Erythroblast (primary cell): ENCODE results near the gene CFAP77.

ENCODE experiments used
- DNase-seq, 2 experiments: peaks; one replicate each; lab custom pipeline; 2025; lab: John Stamatoyannopoulos, UW
- GATA1 ChIP-seq: IDR thresholded peaks from 2 replicates; pipeline ENCODE4 v1.6.1; 2011; ENCODE audit warnings: low read depth, mild to moderate bottlenecking, control low read depth, low read length, moderate library complexity
- POLR2A ChIP-seq: IDR thresholded peaks from 2 replicates; pipeline ENCODE4 v1.6.1; 2011; ENCODE audit warnings: mild to moderate bottlenecking, low read length

CFAP77 gene

DNA sequence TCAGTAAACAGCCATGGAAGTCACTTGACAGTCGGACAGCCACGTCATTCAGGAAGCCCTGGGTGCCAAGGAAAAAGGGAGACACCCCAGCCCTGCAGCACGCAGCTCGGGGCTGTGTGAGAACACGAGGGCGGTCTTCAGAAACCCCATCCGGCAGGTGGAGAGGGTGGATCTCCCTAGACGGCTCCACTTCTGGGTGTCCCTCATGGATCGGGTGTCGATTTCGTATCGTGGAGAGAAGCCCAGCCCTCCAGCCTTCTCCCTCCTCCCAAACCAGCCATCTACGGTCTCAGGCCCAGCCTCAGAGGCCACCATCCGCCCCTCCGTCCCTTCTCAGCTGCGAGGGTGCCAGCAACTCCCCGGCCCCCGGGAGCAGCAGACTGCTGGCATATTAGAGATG lies 106.9 kb downstream of the CFAP77 start:
- no peak for TF ChIP-seq POLR2A
- TF ChIP-seq GATA1: no peak
- no peak for DNase-seq

DNA sequence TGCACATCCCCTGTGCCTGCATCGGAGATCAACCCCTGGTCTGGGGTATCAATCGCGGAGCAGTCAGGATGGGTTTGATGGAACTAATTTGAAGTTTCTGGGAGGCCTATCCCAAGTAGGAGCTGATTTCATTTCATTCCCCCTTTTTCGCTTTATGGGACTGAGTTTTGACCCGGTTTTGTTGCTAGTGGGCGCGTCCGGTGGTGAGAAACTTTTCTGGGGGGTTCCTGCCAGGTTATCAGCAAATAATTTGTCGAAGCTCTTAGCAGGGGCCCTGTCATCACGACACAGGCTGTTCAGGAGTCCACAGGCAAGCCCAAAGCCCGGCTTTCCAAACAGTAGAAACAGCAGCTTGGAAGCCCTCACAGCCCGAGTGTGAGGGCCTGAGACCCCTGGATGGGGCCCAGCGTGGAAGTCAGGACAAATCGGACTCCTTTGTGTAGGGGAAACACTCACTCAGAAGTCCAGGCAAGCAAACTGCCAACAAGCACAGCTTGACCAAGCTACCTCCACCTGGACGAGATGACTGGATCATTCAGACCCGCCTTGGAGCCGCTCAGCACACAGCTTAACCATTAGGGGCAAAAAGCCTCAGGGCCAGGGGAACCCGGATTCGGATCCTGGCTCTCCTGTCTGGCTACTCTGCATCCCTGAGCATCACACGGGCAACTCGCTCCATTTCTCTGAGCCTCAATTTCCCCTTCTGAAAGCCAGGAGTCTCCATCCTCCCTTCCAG lies 108.0 kb downstream of the CFAP77 start:
- TF ChIP-seq GATA1 (no peak), POLR2A (no peak)
- no peak for DNase-seq

DNA sequence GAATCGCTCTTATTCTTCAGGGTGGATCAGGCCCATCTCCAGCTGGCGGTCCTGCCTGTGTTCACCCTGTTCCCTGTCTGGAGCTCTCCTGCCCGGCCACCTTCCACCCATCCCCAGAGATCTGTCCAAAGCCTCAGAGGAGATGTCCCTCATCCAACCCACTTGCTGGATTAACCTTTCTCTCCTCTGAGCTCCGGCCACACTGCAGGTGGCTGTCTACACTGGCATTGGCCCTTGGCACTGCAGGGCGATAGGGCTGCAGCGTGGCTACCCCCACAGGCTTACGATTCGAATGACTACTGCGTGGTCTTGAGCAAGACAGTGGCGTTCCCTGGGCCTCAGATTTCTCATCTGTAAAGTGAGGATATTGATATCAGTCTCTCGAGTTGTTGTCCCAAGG lies 108.6 kb downstream of the CFAP77 start:
- TF ChIP-seq POLR2A: no peak
- no peak for TF ChIP-seq GATA1
- DNase-seq: no peak

DNA sequence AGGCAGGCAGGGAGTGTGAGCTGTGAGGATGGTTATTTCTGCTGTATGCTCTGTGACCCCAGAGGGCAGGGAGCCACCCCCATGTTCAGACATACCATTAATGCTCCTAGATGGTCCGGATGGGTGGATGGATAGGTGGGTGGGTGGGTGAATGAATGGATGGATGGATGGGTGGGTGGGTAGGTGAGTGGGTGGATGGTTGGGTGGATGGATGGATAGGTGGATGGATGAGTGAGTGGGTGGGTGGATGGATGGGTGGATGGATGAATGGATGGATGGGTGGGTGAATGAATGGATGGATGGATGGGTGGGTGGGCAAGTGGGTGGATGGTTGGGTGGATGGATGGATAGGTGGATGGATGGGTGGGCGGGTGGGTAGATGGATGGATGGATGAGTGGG lies 109.0 kb downstream of the CFAP77 start:
- TF ChIP-seq POLR2A: no peak
- TF ChIP-seq GATA1: no peak
- DNase-seq: no peak

DNA sequence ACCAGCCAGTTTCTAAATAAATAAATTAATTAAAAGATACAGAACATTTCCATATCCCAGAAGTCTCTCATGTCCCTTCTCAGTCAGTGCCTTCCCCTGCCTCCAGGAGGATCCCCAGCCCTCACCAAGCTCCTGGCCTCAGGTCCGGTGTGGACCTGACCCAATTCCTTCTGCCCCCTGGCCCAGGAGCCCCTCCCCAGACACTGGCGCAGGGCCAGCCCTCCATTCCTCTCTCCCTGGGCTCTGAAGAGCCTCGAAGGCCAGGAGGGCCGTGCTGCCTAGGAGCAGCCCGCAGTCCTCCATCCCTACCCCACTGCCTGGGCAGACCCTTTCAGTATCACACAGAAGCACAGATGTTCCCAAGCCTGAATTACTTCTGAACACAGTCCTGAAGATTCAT lies 110.6 kb downstream of the CFAP77 start:
- DNase-seq: no peak
- TF ChIP-seq POLR2A (no peak), GATA1 (no peak)

DNA sequence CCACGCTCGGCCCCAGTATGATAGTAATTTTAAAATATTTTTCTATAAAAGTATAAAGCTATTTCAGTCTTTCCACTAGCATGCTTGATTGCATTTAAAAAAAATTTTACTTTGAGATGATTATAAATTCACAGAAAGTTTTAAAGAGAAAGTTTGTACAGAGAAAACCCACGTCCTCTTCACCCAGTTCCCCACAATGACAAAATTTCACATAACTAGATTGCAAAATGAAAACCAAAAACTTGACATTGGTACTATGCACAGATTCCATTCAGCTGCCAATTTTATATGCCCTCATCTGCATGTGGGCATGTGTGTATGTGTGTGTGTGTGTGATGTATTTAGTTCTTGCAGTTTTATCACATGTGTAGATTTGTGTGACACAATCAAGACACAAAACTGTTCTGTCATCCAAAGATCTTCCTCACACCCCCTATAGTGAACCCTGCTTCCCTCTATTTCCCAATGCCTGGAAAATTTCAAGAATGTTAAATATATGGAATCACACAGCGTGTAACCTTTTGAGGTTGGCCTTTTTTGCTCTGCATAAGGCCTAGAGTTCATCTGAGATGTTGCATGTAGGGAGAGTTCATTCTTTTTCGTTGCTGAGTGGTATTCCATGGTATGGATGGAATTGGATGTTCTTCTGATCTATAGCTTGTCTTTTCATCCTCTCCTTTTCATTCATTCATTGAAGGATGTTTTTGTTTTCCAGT lies 115.5 kb downstream of the CFAP77 start:
- no peak for DNase-seq
- TF ChIP-seq GATA1 (no peak), POLR2A (no peak)

DNA sequence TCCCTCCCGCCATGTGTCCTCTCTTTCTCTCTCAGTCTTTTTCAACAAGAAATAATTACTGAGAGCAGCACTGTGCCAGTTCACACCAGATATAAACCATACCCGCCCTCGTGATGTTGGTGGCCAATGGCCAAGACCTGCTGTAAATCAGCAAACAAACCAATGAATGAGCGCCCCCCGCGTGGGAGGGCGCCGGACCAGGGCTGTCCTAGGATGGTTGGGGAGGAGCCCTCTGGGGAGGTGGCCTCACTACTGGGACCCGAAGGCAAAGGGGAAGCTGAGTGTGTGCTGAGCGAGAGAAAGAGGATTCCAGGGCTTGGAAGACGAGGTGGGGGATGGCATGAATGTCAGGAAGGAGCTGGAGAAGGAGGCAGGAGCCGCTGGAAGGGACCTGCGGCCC lies 121.2 kb downstream of the CFAP77 start:
- no peak for TF ChIP-seq POLR2A
- no peak for TF ChIP-seq GATA1
- no peak for DNase-seq

DNA sequence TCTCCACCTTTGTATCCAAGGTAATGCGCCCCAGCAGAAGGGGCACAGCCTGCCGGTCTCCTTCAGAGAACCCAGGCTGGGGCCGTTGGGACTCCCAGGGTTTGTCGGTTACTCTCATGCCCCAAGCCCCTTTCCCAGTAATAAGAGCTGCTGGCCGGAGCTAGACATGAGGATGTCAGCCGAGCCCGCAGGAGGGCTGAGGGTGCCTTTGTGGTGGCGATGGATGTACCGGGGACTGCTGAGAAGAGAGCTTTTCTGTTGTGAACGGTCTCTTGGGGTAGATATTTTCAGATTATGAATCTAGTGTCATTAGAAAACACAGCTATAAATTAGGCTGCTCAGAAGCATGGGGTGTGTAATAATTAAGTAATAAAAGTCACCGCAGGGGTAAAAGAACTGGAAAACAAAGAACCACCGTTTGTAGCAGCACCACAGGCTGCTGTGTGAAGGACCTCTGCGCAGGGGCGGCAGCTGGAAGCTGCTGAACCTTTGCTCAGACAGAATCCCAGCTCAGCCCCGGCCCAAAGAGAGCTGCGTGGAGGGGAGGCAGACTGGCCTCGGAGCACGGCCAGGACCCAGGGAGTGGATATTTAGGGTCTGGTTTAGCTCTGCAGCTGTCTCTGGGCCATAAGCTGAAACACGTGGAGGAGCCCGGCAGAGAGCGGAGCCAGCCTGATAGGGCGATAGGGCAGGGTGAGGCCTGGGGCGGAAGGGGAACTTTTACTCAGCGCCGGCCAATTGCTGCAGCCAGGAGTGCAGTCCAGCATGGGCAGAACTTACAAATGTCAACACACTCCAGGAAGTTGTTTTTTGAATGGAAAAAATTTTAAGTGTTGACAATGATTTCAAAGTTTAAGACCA lies 121.9 kb downstream of the CFAP77 start:
- TF ChIP-seq POLR2A: no peak

DNA sequence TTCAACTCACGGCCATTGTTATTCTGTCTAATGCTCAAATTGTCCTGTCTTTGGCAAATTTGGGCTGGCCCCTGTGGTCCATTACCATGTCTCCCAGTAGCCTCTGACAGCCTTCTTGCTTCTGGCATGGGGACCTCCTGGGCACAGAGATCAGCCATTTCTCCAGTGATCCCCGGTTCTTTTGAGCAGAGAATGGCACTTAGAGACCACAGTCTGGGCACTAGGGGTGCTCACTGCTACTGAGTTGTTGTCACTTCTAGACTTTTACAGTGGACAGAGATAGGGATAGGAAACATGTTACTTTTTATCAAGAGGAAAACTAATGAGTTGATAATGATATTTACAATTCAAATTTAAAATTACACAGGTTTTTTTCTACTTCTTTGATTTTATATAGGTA lies 124.8 kb downstream of the CFAP77 start:
- DNase-seq: no peak
- TF ChIP-seq GATA1 (no peak), POLR2A (no peak)

More for the DNA sequence above, 121.9 kb downstream of the CFAP77 start:
- DNase-seq: no peak

DNA sequence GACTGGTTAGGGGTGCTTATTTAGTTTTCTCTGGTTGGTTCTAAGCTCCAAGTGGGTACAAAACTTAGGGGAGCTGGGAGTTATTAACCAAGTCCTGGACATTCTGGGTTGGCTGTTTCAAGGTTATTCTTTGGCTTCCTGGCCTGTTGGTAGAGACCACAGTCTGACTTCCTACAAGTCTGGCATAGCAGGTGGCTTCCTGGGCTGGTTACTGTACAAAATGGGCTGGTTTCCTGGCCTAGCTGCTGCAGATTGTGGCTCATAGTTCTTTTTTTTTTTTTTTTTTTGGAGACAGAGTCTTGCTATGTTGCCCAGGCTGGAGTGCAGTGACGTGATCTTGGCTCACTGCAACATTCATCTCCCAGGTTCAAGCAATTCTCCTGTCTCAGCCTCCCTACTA lies 126.1 kb downstream of the CFAP77 start:
- no peak for DNase-seq
- TF ChIP-seq POLR2A (no peak), GATA1 (no peak)

DNA sequence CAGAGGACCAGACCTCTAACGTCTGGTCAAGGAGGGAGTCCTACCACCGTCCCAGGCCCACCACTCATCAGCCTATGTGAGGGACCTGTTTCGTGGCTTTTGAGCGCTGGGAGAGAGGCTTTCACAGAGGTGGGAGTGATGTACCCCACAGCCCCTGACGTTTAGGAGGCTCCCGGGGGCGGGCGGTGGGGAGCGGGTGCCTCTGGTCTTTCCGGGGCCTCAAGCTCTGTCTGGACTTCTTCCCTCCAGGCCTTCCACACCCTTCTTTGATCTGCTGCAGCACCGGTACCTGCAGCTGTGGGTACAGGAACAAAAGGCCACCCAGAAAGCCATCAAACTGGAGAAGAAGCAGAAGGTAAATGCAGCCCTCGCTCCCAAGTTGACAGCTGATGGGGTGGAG lies 127.3 kb downstream of the CFAP77 start:
- no peak for DNase-seq
- TF ChIP-seq GATA1 (no peak), POLR2A (no peak)

DNA sequence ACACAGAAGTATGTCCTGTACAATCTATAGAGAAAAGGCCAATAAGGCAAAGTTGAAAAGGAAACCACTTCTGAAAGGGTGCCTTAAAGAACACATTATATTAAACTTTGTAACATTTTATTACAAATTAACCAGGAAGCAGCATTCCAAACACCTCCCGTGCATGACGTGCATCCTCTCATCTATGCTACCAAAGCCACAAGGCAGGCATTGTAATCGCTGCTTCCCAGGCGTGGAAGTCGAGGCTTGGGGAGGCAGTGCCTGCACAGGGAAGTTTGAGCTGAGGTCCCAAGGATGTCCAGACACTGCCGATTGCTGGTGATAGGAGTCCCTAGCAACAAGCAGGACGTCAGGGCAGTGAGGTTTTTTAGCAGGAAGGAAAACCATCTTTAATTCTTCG lies 128.1 kb downstream of the CFAP77 start:
- TF ChIP-seq POLR2A (no peak), GATA1 (no peak)
- DNase-seq: no peak

DNA sequence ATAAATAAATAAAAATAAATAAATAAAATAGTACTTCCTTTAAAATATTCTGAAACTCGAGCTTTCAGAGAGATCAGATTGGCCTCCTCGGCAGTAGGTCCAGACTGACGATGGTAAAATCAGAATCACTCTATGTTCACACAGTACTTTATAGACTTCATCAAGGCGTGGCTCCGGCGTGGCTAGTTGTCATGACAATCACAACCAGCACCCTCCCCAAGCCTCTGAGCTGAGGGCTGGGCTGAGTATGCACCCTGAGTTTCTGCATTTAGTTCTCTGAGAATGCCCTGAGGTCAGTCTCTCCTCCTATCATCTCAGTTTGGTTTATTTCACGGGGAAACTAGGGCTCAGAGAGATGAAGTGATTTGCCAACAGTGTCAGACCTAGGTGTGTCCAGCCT lies 129.1 kb downstream of the CFAP77 start:
- TF ChIP-seq GATA1: no peak
- no peak for DNase-seq

DNA sequence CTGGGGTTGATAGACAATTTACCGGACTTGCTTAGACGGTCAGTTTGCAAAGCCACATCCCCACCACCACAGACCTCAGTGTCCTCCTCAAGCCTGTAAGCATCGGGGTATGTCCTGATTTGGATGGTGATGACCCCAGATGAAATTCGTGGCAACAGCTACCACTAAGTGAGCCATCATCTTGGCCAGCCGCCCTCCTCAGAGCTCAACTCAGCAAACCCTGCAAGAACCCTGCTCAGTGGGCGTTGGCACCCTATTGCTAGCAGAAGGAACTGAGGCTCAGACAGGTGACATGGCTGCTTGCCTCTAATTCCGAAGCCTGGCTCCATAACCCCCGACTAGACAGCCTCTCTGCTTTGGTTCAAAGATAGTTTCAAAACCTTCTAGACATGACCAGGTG lies 131.0 kb downstream of the CFAP77 start:
- DNase-seq: no peak
- TF ChIP-seq GATA1 (no peak), POLR2A (no peak)
